SU-DHL-6 (cell line): ENCODE measurements around the gene RAB37.

Experiments
- H2AFZ ChIP-seq: fragments of 200-600 bp; sonication (generic); 2 replicates; pipeline ENCODE4 v1.6.1; 2014; ENCODE audit warnings: low read depth, mild to moderate bottlenecking, moderate library complexity, mixed read lengths, antibody characterized with exemption, low read length; ENCODE audit not compliant: severe bottlenecking
- H3F3A ChIP-seq: fragments of 200-600 bp; shearing (Covaris generic); 2 replicates; pipeline ENCODE4 v1.6.0; 2016; ENCODE audit warnings: antibody characterized with exemption, mild to moderate bottlenecking; ENCODE audit not compliant: insufficient read depth
- H3K27ac ChIP-seq: fragments of 200-600 bp; sonication (generic); 2 replicates; pipeline ENCODE4 v1.5.1; 2016; ENCODE audit warnings: low read depth, mild to moderate bottlenecking, low read length, moderate library complexity, mixed read lengths
- H3K27me3 ChIP-seq: fragments of 200-600 bp; sonication (generic), shearing (Covaris generic); 2 replicates; pipeline ENCODE4 v1.6.0; 2014; ENCODE audit warnings: mild to moderate bottlenecking, low read length
- H3K36me3 ChIP-seq: fragments of 200-600 bp; sonication (generic); 2 replicates; pipeline ENCODE4 v1.6.1; 2014; ENCODE audit warnings: mild to moderate bottlenecking, low read length, mixed read lengths
- H3K4me2 ChIP-seq: fragments of 300-600, 200-600 bp; shearing (Covaris generic), sonication (generic); 2 replicates; pipeline ENCODE4 v1.6.0; 2014; ENCODE audit warnings: low read length, low read depth, mild to moderate bottlenecking; ENCODE audit not compliant: poor library complexity, severe bottlenecking
- H3K4me3 ChIP-seq: fragments of 200-600 bp; sonication (generic); 2 replicates; pipeline ENCODE4 v1.5.1; 2014; ENCODE audit warnings: antibody characterized with exemption, low read length, mild to moderate bottlenecking, mixed read lengths; ENCODE audit not compliant: insufficient read depth, poor library complexity, severe bottlenecking
- H3K79me2 ChIP-seq: fragments of 200-600 bp; sonication (generic); 2 replicates; pipeline ENCODE4 v1.6.1; 2014; ENCODE audit warnings: mild to moderate bottlenecking, low read length, moderate library complexity; ENCODE audit not compliant: insufficient read depth
- H3K9ac ChIP-seq: fragments of 200-600 bp; sonication (generic); 2 replicates; pipeline ENCODE4 v1.7.0; 2014; ENCODE audit warnings: mild to moderate bottlenecking, low read length
- H3K9me2 ChIP-seq: fragments of 200-600 bp; sonication (generic); replicated peaks from 2 replicates; pipeline ENCODE4 v1.6.1; 2014; ENCODE audit warnings: low read length; ENCODE audit not compliant: insufficient read depth
- H3K9me3 ChIP-seq: fragments of 200-600 bp; sonication (generic); 2 replicates; pipeline ENCODE4 v1.6.1; 2014; ENCODE audit warnings: low read length, mixed read lengths; ENCODE audit not compliant: insufficient read depth
- H4K20me1 ChIP-seq: fragments of 200-600 bp; sonication (generic); 2 replicates; pipeline ENCODE4 v1.6.1; 2014; ENCODE audit warnings: low read depth, mild to moderate bottlenecking, antibody characterized with exemption, low read length, moderate library complexity, mixed read lengths
- CTCF ChIP-seq: fragments of 200-600 bp; sonication (generic); IDR thresholded peaks from one replicate; pipeline ENCODE4 v1.5.1; 2017; ENCODE audit warnings: antibody characterized with exemption, mild to moderate bottlenecking, low read length, moderate library complexity; ENCODE audit not compliant: insufficient read depth, poor library complexity, severe bottlenecking
- EZH2phosphoT487 ChIP-seq: fragments of 200-600 bp; sonication (generic), shearing (Covaris generic); conservative IDR thresholded peaks from 2 replicates; pipeline ENCODE4 v1.6.1; 2018; ENCODE audit warnings: mild to moderate bottlenecking, antibody characterized with exemption, low read length, moderate library complexity, mixed read lengths

RAB37 gene

DNA sequence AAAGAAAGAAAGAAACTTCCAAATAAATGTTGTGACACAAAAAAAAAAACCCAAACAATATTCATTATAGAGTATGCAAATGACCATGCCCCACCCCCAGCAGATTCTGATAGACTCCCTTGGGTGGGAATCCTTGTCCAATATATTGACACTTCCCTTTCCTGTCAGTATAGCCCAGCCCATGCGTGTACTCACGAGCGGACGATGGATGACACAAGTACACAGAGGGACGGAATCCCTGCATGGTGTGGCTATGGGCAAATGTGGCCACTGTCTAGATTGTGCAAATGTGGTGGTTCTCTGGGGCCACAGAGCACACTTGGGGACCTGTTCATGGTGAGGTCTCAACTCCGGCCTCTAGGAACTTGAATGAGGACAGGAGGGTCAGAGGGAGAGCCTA lies 3.1 kb downstream of the RAB37 start:
- H3K36me3 ChIP-seq, result no peaks in the 10 kb centered on the region
- no peaks in the 10 kb centered on the region for H3K9me3 ChIP-seq
- H3K9me2 ChIP-seq, result no peaks in the 10 kb centered on the region
- no peak overlapping the region for H2AFZ ChIP-seq
- no peak overlapping the region for H3K27ac ChIP-seq
- no peaks in the 10 kb centered on the region for H4K20me1 ChIP-seq
- H3K9ac ChIP-seq, result no peak overlapping the region
- TF ChIP-seq EZH2phosphoT487 (no peak), CTCF (no peak)
- no peak overlapping the region for H3K4me2 ChIP-seq
- H3K79me2 ChIP-seq, result no peaks in the 10 kb centered on the region
- no peaks in the 10 kb centered on the region for H3F3A ChIP-seq
- no peak overlapping the region for H3K4me3 ChIP-seq
- H3K27me3 ChIP-seq, result no peaks in the 10 kb centered on the region

- H3F3A ChIP-seq, result no peaks in the 10 kb centered on the region
- no peaks in the 10 kb centered on the region for H3K36me3 ChIP-seq
- TF ChIP-seq CTCF (no peak), EZH2phosphoT487 (no peak)
- H3K4me3 ChIP-seq, result no peak overlapping the region
- H3K79me2 ChIP-seq, result no peaks in the 10 kb centered on the region
- H3K9me2 ChIP-seq, result no peaks in the 10 kb centered on the region
- H2AFZ ChIP-seq, result no peak overlapping the region
- H3K9me3 ChIP-seq, result no peaks in the 10 kb centered on the region
- no peak overlapping the region for H3K27ac ChIP-seq
- H4K20me1 ChIP-seq, result no peaks in the 10 kb centered on the region
- H3K27me3 ChIP-seq, result no peaks in the 10 kb centered on the region
- H3K9ac ChIP-seq, result no peak overlapping the region
- no peak overlapping the region for H3K4me2 ChIP-seq
Measured at GRCh38 chr17:74740641-74741387, 3.8 kb downstream of the RAB37 start.

DNA sequence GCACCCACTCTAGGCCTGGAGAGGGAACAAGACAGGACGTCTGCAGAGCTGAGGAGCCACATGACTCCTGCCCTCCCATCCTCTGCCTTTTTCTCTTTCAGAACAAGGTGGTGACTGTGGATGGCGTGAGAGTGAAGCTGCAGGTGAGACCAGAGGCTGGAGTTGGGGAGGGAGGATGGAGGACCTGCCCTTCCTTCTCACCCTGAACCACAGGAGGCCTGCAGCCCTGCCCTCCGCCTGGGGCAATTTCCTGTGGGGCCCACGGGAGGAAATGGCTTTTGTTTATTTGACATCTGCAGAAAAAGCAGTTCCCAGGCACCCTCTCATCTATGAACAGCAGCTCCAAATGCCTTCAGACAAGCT lies 5.1 kb downstream of the RAB37 start:
- H3K9me2 ChIP-seq, result no peaks in the 10 kb centered on the region
- no peaks in the 10 kb centered on the region for H3K79me2 ChIP-seq
- no peak overlapping the region for H3K9ac ChIP-seq
- no peak overlapping the region for H2AFZ ChIP-seq
- no peaks in the 10 kb centered on the region for H4K20me1 ChIP-seq
- no peaks in the 10 kb centered on the region for H3K27me3 ChIP-seq
- peak overlapping the region; percentile 1 for H3K4me2 ChIP-seq
- H3K27ac ChIP-seq, result peak overlapping the region; percentile 50
- H3K36me3 ChIP-seq, result no peaks in the 10 kb centered on the region
- no peaks in the 10 kb centered on the region for H3K9me3 ChIP-seq
- peaks cover under 1% of the 10 kb centered on the region; the same call in 1 of the 2 replicates for H3F3A ChIP-seq
- TF ChIP-seq EZH2phosphoT487 (no peak), CTCF (no peak)
- no peak overlapping the region for H3K4me3 ChIP-seq
